Rectal smooth muscle tissue (tissue), 1 donor: ENCODE measurements around the gene ZNF415.
"Not testable (repeated sequence)": the region's sequence is repeated elsewhere in the genome, so short reads cannot be mapped to it uniquely, and the experiment has no call there.

Experiments used
- H3K27ac ChIP-seq: one replicate; pipeline ENCODE4 v1.7.0; 2013; ENCODE audit warnings: low read depth, low read length, inconsistent platforms
- H3K27me3 ChIP-seq: one replicate; pipeline ENCODE4 v1.7.0; 2013; ENCODE audit warnings: low read length; ENCODE audit not compliant: control insufficient read depth, insufficient read depth
- H3K36me3 ChIP-seq: one replicate; pipeline ENCODE4 v1.7.0; 2013; ENCODE audit warnings: low read length; ENCODE audit not compliant: control insufficient read depth, insufficient read depth
- H3K4me1 ChIP-seq: one replicate; pipeline ENCODE4 v1.7.0; 2013; ENCODE audit warnings: low read length; ENCODE audit not compliant: control insufficient read depth, insufficient read depth
- H3K4me3 ChIP-seq: one replicate; pipeline ENCODE4 v1.7.0; 2013; ENCODE audit warnings: low read length
- H3K9ac ChIP-seq: one replicate; pipeline ENCODE4 v1.7.0; 2013; ENCODE audit warnings: low read length

ZNF415 gene

GRCh38 chr19:53131727-53132126 is 983 bp downstream of the ZNF415 start:
- no peak overlapping the region for H3K27ac ChIP-seq
- peak overlapping the region; percentile 87 for H3K4me3 ChIP-seq
- no peaks in the 10 kb centered on the region for H3K36me3 ChIP-seq
- no peaks in the 10 kb centered on the region for H3K4me1 ChIP-seq
- peak overlapping the region; percentile 57 for H3K9ac ChIP-seq
- no peaks in the 10 kb centered on the region for H3K27me3 ChIP-seq

- no peaks in the 10 kb centered on the region for H3K36me3 ChIP-seq
- no peak overlapping the region for H3K27ac ChIP-seq
- H3K27me3 ChIP-seq: no peaks in the 10 kb centered on the region
- H3K9ac ChIP-seq: no peak overlapping the region
- H3K4me3 ChIP-seq: peak overlapping the region; percentile 87
- H3K4me1 ChIP-seq: no peaks in the 10 kb centered on the region
These were observed 1.6 kb downstream of the ZNF415 start for GRCh38 chr19:53131085-53131590.

- Histone ChIP-seq H3K27me3 (no peaks in the 10 kb centered on the region), H3K36me3 (no peaks in the 10 kb centered on the region), H3K27ac (no peak overlapping the region), H3K4me1 (no peaks in the 10 kb centered on the region), H3K4me3 (no peak overlapping the region), H3K9ac (no peak overlapping the region)
These were observed 2.2 kb downstream of the ZNF415 start for GRCh38 chr19:53130506-53130905.

- H3K4me1 ChIP-seq, H3K36me3 ChIP-seq, H3K27me3 ChIP-seq, H3K27ac ChIP-seq, H3K9ac ChIP-seq, H3K4me3 ChIP-seq: not testable (repeated sequence)
These were observed 5.8 kb downstream of the ZNF415 start for GRCh38 chr19:53126733-53127526.

- H3K9ac ChIP-seq: no peak overlapping the region
- no peak overlapping the region for H3K27ac ChIP-seq
- no peaks in the 10 kb centered on the region for H3K4me1 ChIP-seq
- no peak overlapping the region for H3K4me3 ChIP-seq
- peaks cover 3% of the 10 kb centered on the region for H3K36me3 ChIP-seq
- H3K27me3 ChIP-seq: no peaks in the 10 kb centered on the region
These were observed 9.3 kb downstream of the ZNF415 start for GRCh38 chr19:53123400-53123799.

GRCh38 chr19:53112286-53112685 is 20.4 kb downstream of the ZNF415 start:
- H3K36me3 ChIP-seq: peaks cover 23% of the 10 kb centered on the region
- no peak overlapping the region for H3K4me3 ChIP-seq
- no peaks in the 10 kb centered on the region for H3K4me1 ChIP-seq
- no peak overlapping the region for H3K9ac ChIP-seq
- H3K27ac ChIP-seq: no peak overlapping the region
- H3K27me3 ChIP-seq: no peaks in the 10 kb centered on the region

GRCh38 chr19:53109527-53109926 is 23.2 kb downstream of the ZNF415 start:
- no peak overlapping the region for H3K4me3 ChIP-seq
- no peaks in the 10 kb centered on the region for H3K4me1 ChIP-seq
- no peak overlapping the region for H3K27ac ChIP-seq
- no peak overlapping the region for H3K9ac ChIP-seq
- no peaks in the 10 kb centered on the region for H3K27me3 ChIP-seq
- H3K36me3 ChIP-seq: peaks cover 20% of the 10 kb centered on the region

- Histone ChIP-seq H3K9ac (peak within 1 kb of the TSS; percentile 88), H3K36me3 (peaks cover 1% of the 10 kb centered on the region), H3K4me3 (peak within 1 kb of the TSS; percentile 99), H3K27me3 (no peaks in the 10 kb centered on the region), H3K27ac (peak within 1 kb of the TSS; percentile 90), H3K4me1 (peaks cover 8% of the 10 kb centered on the region)
These were observed 29.2 kb downstream of the ZNF415 start, which contains the start of gene ZNF160 for GRCh38 chr19:53103234-53104203. Gene ZNF160 (minus strand): TSS chr19:53103422. CDS start chr19:53086276, 17,146 bp downstream.

GRCh38 chr19:53102756-53103233 is 29.9 kb downstream of the ZNF415 start:
- peaks cover 8% of the 10 kb centered on the region for H3K4me1 ChIP-seq
- peak overlapping the region; percentile 90 for H3K27ac ChIP-seq
- no peaks in the 10 kb centered on the region for H3K27me3 ChIP-seq
- H3K4me3 ChIP-seq: peak overlapping the region; percentile 99
- no peaks in the 10 kb centered on the region for H3K36me3 ChIP-seq
- H3K9ac ChIP-seq: peak overlapping the region; percentile 88

GRCh38 chr19:53102206-53102755 is 30.4 kb downstream of the ZNF415 start:
- Histone ChIP-seq H3K4me1 (peaks cover 8% of the 10 kb centered on the region), H3K27ac (peak overlapping the region; percentile 90), H3K4me3 (peak overlapping the region; percentile 99), H3K27me3 (no peaks in the 10 kb centered on the region), H3K9ac (peak overlapping the region; percentile 88), H3K36me3 (no peaks in the 10 kb centered on the region)

- Histone ChIP-seq H3K4me3 (no peak overlapping the region), H3K27ac (no peak overlapping the region), H3K9ac (no peak overlapping the region)
These were observed 31.2 kb downstream of the ZNF415 start for GRCh38 chr19:53101518-53101917.

GRCh38 chr19:53098570-53098969 is 34.1 kb downstream of the ZNF415 start:
- H3K27me3 ChIP-seq, H3K9ac ChIP-seq, H3K4me3 ChIP-seq, H3K4me1 ChIP-seq, H3K27ac ChIP-seq, H3K36me3 ChIP-seq: not testable (repeated sequence)

More at GRCh38 chr19:53101518-53101917, 31.2 kb downstream of the ZNF415 start:
- Histone ChIP-seq H3K27me3 (no peaks in the 10 kb centered on the region), H3K36me3 (no peaks in the 10 kb centered on the region), H3K4me1 (peaks cover 8% of the 10 kb centered on the region)
